ENCODE data around the gene CPNE8. TPM values are rescaled to one million over a fixed set of nuclear protein-coding genes. Genes with fewer than 3 reads are reported as not detected.

CPNE8 gene
- 13.1 TPM for total RNA-seq

DNA sequence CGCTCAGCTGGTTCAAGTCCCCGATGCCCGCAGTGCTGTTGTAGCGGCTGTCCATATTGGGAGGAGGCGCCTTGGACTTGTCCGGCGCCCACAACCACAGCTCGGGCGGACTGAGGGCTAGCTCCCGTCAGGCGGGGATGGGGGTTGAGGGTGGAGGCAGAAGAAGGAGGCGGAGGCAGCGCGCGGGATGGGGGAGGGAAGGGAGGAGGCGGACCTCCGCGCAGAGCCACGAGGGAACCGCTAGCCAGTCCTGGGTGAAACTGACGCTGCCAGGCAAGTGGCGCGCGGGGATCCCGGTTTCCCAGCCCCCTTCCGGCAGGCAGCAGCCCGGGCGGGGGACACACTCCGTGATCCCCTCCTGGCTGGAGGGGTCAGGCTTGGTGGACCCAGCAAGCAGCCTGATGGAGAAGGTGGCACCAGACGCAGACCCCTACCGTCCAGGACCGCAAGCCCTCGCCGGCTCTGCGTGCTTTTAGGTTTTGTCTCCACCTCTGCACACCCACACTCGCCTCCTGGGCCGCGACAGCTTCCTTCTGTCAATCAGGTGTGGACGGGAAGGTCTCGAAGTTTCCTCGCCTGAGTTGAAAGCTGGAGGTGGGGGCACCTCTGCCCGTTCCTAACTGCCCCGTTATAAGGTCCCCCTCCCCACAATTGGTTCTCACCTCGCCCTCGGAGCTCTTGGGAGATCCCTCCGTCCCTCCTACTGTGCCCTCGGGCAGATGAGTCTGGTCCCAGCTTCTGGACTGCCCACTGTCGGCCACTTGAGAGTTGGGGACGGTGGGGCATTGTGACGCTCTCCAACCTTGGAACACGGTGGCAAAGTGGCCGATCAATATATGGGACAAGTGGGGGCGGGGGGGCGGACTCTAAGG, at the start of gene CPNE8:
CPNE8 (minus strand) TSS at position 112 of the 872 bp plus-strand sequence; CDS start at position 55, 57 bp downstream.

All from diencephalon (tissue), 1 donor.